Stimulated activated CD8-positive, alpha-beta memory T cell treated with anti-CD3 and anti-CD28 coated beads, Interleukin-15, amount 100 ng/mL, for 4 hours (primary cell): ENCODE data around the gene SEC23B.
A peak's percentile ranks its signal among the peaks of the same experiment; 100 is the strongest.
"Not testable (repeated sequence)": the region's sequence is repeated elsewhere in the genome, so short reads cannot be mapped to it uniquely, and the experiment has no call there.

Source experiments
- DNase-seq, 2 donors: peaks; one replicate each; pipeline ENCODE4 v3.0.0-alpha.2; 2020; ENCODE audit warnings: low read depth in 2 of 2

Gene SEC23B

DNA sequence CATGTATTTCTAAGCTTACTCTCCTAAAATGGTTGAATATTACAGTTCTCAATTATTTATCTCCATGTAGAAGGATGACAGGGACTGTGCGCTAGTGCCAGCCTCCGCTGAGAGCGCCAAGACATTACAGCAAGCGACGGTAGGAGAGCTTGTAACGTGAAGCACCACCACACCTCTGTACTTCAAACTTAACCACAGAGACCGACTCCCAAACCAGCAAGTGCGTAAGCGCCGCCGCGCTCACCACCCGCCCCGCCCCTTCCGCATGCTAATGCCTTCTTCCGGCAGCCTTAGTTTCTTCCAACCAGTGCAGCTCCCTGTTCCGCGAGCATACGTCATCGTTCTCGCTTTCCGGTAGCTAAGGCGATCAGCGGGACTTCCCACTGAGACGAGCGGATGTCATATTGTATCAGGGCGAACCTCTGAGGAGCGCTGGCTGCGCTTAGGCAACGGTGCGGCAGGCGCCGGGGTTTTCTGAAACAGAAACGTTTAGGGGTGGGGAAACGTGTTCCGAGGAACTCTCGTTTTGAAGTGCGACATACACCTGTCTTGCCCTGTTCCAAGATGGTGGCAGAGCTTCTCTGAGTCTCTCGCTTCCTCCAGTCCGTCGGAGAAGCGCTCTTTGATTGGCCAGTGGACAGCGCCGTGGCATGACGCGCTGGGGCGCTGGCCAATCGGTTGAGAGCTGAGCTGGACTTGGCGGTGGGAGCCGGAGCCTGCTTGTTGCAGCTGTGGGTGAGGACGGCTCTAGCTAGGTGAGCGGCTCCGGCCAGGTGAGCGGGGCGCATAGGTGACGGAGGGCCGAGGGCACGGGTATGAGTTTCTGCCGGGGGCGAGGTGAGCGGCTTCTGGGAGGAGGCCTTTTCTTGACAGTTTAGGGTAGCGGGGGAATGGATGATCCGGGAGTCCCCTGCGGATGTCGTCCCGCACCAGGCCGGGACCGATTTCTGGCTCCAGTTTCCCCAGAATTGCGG, at the start of gene SEC23B:
TSS of gene SEC23B (plus strand) at position 723 of the 974 bp plus-strand sequence. CDS start 2,896 bp downstream, outside the sequence.
- peak; percentile 94 to 98 for DNase-seq

DNA sequence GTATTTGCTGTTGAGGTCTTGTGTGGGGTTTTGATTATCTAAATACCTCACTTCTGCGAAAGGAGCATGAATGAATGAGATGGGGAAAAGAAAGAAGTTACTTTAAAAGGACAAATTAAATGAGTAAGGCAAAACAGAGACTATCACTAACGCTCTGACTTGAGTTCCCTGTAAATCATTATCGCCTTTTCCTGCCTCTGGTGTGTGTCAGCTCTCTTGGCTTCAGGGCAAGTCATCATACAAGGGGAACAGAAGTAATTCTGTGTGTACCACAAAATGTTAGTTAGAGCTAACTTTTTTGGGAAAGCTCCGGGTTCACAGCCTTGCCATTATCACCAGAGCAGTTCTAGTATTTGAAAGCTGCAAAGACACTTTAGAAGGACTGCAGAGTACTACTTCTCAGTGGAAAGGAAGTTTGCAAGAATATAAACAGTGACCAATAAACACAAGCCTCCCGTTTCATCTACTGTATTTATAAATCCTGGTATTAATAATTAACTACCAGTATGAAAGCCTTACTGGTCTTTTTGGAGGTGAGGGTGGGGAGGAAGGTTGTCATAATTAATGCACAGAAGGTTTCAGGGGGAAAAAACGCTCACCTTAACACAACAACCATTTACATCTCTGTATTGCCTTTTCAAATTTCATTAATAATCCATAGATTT, 42.1 kb upstream of the SEC23B start:
- no peak for DNase-seq

DNA sequence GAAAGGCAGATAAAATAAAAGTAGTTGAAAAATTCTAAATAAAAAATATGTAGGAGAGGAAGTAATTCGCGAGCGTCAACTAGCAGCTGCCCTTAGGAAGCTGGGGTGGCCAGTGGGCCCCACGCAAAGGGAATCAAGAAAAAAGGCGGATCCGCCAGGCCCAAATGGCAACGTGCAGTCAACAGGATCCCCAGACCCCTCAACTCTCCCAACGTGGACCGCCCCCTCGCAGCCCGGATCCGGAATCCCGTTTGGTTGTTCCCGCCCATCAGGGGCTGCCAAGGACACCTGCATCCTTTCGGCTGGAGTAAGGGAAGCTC, 41.2 kb upstream of the SEC23B start:
- DNase-seq = no peak

DNA sequence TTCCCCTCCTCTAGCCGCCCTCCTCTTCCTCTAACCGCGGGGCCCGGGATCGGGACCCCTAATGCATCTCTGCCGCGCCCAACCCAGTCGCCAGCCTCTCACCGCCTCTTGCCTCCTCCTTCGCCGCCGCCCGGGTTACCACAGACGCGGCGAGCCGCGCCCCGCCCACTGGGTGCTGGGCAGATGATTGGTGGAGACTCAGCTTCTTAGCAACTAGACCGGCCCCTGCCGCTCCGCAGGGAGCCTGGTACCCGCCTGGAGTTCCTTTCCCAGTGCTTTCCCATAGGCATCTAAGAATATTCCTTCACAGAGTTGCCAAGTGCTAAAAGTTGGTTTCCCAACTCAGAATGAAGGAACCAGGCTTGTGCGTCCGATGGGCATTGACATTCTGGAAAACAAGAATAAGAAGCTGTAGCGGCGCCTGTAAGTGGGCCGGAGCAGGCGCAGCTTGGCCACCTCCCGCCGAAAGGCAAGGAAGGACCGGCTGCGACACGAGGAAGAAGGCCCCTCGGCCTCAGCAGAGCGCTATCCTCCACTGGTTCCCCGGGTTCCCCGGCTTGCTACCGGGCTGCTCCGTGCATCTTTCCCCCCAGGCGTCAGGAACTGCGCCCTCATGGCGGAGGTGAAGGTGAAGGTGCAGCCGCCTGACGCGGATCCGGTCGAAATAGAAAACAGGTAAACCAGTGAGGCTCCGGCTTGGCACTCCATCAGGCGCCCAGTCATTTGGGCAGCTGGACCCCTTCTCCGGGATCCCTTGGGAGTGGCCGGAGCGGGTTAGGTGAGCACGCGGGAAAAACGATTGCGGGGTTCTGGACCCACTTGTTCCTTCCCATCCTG, 40.6 kb upstream of the SEC23B start, which contains the start of the genes DZANK1 and POLR3F:
TSS of gene DZANK1 (minus strand) at position 137 of the 837 bp plus-strand sequence. CDS start 1,672 bp downstream, outside the sequence.
TSS of gene POLR3F (plus strand) at position 497 of the 837 bp plus-strand sequence. CDS start at position 614, 117 bp downstream.
- peak; percentile 81 to 87 for DNase-seq

DNA sequence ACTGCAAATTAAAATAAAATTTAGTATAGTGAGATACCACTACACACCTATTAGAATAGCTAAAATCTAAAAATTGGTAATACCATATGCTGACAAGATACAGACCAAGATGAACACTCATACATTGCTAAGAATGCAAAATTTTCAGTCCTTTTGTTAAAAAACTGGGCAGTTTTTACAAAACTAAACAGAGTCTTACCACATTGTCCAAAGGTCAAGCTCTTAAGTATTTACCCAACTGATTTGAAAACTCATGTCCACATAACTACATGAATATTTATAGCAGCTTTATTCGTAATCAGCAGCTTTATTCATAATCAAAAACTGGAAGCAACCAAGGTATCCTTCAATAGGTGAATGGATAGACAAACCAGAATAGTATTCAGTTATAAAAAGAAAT, 30.5 kb upstream of the SEC23B start:
- DNase-seq = no peak

DNA sequence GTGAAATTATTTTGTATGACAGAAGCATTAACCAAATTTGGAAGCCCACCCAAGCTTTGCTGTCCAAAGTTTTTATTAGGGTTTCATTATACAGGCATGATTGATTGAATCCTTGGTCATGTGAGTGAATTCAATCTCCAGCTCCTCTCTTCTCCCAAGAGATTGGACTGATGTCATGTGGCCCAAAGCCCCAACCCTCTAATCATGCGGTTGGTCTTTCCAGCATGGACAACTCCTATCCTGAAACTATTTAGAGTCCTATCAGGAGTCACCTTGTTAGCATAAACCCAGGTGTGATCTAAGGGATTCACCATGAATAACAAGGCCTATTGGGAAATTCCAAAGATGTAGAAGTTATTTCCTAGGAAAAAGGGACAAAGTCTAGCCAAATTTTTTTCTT, 29.9 kb upstream of the SEC23B start:
- no peak for DNase-seq

DNA sequence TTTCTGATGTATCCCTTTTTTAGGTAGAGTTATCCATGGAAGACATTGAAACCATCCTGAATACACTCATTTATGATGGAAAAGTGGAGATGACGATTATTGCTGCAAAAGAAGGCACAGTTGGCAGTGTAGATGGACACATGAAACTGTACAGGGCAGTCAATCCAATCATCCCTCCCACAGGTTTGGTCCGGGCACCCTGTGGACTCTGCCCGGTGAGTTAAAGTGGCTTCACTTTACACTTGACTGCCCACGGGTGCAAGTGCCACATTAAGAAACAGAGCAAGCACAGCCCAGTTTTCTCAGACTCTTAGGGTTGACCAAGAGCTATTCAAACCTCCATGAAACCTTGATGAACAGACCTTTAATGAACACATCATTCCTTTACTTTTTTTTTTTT, 26.1 kb upstream of the SEC23B start:
- DNase-seq = no peak

DNA sequence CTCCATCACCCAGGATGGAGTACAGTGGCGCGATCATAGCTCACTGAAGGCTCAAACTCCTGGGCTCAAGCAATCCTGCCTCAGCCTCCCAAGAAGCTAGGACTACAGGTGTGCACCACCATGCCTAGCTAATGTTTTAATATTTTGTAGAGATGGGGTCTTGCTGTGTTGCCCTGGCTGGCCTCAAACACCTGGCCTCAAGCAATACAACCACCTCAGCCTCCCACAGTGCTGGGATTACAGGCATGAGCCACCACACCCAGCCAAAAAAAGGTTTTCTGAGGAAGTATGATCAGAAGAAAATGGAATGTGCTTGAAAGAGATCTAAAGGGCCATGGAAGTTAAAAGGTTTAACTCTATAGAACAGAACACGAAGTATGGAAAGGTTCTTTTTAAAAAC, 19.4 kb upstream of the SEC23B start:
- DNase-seq = no peak

DNA sequence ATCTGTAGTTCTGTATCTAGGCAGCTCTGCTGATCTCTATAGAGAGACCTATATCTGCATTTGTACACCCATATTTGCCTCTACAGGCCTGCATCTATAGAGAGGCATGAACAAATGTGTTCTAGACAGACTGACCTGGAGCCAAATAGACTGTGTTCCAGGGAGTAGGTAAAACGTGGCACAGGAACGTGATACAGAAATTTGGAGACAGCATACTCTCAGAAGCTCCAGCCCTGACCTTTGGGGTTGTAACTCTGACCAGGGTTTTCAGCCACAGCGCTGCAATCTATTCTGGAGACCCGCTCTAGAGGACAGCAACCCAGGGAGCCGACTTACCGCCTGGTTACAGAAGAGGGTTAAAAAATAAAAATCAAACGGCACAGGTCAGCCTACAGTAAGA, 11.7 kb upstream of the SEC23B start:
- no peak for DNase-seq

DNA sequence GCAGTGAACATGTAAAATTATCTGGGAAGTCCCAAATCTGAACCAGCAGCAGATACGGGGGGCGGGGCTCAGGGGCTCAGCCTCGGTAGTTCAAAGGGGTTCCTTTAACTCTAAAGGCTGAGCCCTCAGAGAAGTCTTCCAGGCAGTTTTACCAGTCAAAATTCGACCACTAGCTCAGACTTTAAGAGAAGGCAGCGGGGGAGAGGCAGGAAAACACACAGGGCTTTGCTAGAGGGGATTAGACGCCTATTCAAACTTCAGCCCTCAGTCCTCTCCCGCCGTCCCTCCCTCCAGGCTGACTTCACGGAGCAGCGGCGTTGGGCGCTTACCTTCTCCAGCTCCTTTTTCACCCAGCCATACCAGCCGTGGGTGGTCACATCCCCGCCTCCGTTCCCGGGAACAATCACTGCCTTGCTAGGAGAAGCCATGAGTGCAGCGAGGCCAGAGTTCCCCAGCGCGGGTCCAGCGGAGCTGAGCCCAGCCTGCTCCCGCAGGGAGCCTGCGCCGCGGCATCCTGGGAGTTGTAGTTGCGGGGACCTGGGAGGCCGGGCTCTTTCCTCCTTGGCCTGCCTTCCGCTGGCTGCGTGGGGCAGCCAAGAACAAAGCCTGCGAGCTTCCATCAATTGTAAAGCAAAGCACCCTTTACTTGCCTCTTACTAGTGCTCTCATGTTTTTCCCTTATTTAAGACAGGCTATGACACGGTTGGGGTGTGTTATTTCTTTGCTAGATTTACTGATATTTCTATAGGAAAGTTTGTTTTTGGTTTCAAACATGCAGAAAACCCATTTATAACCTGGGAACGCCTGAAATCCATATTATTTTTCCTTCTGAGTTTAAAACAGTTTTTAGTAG, 10.8 kb upstream of the SEC23B start, which contains the start of gene RBBP9:
TSS of gene RBBP9 (minus strand) at position 486 of the 853 bp plus-strand sequence. CDS start at position 428, 58 bp downstream.
- DNase-seq = peak; percentile 41 to 49

DNA sequence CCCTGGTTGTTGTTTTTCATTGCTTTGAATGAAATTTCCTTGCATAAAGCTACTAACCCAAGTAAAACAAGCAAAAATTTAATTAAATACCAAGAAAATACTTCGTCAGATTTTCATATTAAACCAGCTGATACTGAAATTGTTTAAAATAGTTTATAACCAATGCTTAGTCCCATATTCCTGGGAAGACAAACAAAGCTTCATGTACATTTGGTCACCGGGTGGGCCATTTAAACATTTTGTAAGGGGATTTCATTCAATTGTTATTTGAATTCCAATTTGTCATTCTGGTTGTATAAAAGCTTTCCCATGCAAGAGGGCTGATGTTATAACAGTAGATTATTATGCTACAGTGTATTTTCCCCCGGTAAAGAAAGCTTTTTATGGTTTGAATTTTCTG, 10.1 kb upstream of the SEC23B start:
- no peak for DNase-seq

DNA sequence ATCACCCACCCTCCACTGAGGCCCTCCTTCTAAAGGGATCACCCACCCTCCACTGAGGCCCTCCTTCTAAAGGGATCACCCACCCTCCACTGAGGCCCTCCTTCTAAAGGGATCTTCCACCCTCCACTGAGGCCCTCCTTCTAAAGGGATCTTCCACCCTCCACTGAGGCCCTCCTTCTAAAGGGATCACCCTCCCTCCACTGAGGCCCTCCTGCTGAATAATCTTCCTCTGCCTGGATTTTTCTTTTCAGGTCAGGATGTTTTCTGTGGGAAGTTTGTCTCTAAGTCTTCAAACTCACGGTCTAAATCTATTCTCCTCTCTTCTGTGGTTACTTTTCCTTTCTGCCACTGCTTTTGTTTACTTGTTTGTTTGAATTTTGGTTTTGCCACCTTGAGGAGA, 6.1 kb upstream of the SEC23B start:
- not testable (repeated sequence) for DNase-seq

DNA sequence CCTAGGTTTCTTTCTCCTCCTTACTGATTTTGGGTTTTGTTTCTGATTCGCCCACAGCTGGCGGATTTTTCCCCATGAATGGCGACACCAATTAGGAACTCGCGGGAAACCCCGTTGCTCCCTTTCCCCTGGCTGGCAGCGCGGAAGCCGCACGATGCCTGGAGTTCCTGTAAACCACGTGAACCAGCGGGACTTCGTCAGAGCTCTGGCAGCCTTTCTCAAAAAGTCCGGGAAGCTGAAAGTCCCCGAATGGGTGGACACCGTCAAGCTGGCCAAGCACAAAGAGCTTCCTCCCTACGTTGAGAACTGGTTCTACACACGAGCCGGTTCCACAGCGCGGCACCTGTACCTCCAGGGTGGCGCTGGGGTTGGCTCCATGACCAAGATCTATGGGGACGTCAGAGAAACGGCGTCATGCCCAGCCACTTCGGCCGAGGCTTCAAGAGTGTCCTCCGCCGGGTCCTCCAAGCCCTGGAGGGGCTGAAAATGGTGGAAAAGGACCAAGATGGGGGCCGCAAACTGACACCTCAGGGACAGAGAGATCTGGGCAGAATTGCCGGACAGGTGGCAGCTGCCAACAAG, 3.2 kb upstream of the SEC23B start:
- no peak for DNase-seq

DNA sequence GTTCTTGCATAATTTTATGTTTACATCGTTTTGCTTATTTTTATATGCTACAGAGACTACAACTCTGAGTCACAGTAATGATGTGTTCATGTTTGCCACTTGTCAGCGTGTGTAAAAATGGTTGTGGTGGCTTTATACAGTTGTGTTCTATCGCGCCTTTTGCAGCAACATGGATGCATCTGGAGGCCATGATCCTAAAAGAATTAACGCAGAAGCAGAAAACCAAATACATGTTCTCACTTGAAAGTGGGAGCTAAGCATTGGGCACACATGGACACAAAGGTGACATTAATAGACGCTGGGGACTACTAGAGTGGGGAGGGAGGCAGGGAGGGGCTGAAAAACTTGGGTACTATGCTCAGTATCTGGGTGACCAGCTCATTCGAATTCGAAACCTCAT, 996 bp upstream of the SEC23B start:
- no peak for DNase-seq

DNA sequence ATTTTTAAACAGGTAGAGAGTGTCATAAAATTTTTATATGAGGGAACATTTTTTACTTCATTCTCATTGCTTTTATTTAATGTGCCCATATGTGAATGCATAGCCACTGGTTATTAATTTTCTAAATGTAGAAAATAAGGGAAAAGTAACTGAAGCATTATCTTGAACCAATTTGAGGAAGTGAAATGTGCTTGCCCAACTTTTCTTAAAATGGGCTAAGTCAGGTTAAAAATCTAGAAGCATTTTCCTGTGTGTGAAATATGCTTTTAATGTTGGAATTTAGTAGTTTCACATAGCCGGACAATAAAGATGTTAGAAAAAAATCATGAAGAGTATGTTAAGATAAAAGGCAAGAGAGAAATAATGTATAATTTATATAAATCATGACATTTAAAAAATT, 3.8 kb downstream of the SEC23B start:
- no peak for DNase-seq

DNA sequence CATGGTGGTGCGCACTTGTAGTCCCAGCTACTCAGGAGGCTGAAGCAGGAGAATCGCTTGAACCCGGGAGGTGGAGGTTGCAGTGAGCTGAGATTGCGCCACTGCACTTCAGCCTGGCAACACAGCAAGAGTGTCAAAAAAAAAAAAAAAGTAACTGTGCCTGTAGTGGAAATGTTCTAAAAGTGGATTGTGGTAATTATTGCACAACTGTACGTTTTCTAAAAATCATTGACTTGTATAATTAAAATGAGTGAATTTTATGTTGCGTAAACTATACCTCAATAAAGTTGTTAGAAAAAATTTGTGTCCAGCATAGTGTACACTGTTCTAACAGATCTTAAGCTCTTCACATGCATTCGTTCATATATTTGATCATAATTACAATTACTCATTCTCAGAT, 5.5 kb downstream of the SEC23B start:
- no peak for DNase-seq

DNA sequence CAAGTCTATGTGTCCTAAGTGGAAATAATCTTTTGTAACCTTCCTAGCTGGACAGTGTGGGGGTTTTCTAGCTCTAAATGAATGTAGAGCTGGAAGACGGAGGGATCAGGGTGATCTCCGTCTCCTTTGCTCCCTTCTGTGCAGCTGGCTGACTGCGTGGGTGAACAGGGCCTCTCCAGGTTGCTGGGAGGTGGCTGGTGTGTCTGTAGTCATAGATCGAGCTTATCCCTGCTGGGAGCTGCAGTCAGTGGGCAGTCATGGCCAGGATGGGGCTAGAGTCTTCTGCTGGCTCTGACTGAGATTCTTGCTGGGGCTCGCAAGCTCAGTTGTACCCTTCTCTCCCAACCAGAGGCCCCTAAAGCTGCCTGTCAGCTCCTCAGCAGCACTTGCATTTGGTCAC, 6.4 kb downstream of the SEC23B start:
- DNase-seq = no peak

DNA sequence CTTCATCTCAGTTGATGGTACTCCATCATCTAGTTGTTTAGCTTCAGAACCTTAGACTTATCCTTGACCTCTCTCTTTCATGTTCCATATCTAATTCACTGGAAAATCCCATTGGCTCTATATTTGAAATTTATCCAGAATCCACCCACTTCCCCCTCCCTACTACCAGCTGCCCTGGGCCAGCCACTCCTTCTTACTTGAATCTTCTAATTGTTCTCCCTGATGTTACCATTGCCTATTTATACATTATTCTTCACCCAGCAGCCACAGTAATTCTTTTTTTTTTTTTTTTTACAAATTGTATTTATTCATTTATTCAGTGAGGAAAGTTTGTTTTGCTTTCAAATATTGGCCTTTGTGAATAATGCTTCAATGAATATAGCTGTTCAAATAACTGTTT, 8.2 kb downstream of the SEC23B start:
- no peak for DNase-seq

DNA sequence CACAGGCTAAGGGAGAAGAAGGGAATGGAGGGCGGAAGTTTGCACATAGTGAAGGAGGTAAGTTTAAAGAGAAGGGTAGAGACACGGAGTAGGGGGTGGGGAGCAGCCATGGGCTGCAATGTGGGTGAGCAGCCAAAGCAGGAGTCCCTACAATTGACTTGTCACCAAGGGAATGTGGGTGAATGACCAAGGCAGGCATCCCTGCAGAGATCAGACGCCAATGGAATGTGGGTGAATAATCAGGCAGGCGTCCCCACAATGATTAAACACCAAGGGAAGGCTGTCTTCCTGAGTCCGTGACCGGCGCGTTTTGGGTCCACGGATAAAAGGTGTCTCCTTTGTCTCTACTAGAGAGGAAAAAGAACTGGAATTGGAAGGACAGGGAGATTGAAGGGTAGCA, 14.3 kb downstream of the SEC23B start:
- not testable (repeated sequence) for DNase-seq

DNA sequence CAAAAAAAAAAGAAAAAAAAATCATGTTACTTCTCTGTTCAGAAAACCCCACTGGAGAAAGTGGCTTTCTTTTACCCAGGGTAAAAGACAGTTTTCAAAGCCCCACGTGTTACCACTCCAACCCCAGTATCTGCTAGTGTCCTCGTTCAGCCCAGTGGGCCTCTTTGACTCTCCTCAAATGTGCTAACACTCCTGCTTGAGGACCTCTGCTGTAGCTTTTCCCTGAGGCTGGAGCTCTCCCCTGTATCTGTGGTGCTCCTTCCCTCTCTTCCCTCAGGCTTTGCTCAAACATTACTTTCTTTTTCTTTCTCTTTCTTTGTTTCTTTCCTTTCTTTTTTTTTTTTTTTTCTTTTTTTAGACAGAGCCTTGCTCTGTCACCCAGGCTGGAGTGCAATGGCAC, 15.3 kb downstream of the SEC23B start:
- DNase-seq = no peak

DNA sequence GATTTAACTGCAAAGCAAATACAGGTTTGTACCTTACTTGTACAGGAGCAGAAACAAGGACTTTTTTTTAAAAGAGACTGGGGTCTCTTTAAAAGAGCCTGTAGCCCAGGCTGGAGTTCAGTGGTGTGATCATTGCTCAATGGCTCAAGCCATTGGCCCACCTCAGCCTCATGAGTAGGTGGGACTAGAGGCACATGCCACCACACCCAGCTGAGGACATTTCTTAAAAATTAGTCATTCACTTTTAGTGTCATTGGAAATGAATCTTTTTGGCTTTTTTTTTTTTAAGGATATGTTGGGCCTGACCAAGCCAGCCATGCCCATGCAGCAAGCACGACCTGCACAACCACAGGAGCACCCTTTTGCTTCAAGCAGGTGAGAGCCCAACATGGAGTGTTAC, 16.9 kb downstream of the SEC23B start:
- DNase-seq = no peak
